H1 (cell line): Measurements from ENCODE around the gene SSU72. TPM values are rescaled to one million over a fixed set of nuclear protein-coding genes. Genes with fewer than 3 reads are reported as not detected.
A peak's percentile ranks its signal among the peaks of the same experiment; 100 is the strongest.

Experiments used
- CTCF ChIA-PET: fragments of 300-600 bp; sonication (Branson Sonifier 250); formaldehyde crosslinking; loops from one replicate; lab custom pipeline; 2021; ENCODE audit not compliant: partially characterized antibody; lab: Charles Lee
- POLR2A ChIA-PET: fragments of 300-600 bp; sonication (Branson Sonifier 250); formaldehyde crosslinking; loops from one replicate; lab custom pipeline; 2021; ENCODE audit warnings: inconsistent platforms; ENCODE audit not compliant: partially characterized antibody; lab: Charles Lee
- DNase-seq, 2 experiments: peaks; one replicate each; pipeline versions ENCODE4 v3.0.0 to v3.0.0-alpha.2; 2010 to 2022; ENCODE audit warnings: low spot score in 2 of 2, low read depth in 1 of 2, mixed read lengths in 1 of 2
- FAIRE-seq: peaks from 2 replicates; lab custom pipeline; 2011; peaks lifted over from hg19 to GRCh38; lab: Jason Lieb, UNC
- H2AFZ ChIP-seq: 2 replicates; pipeline ENCODE4 v1.8.1; 2012; ENCODE audit warnings: low read length, inconsistent platforms
- H2AK5ac ChIP-seq: 2 replicates; pipeline ENCODE4 v1.6.1; 2013; ENCODE audit warnings: low read depth, low read length
- H2BK120ac ChIP-seq: replicated peaks from 2 replicates; pipeline ENCODE3; 2013; ENCODE audit warnings: low read depth, low read length, inconsistent platforms
- H2BK12ac ChIP-seq: 2 replicates; pipeline ENCODE4 v1.6.1; 2013; ENCODE audit warnings: low read depth, low read length
- H2BK15ac ChIP-seq: 2 replicates; pipeline ENCODE4 v1.6.1; 2013; ENCODE audit warnings: low read length
- H2BK20ac ChIP-seq: 2 replicates; pipeline ENCODE4 v1.6.1; 2013; ENCODE audit warnings: low read length
- H2BK5ac ChIP-seq: 2 replicates; pipeline ENCODE4 v1.6.1; 2013; ENCODE audit warnings: low read depth, low read length
- H3K14ac ChIP-seq: 2 replicates; pipeline ENCODE4 v1.6.1; 2013; ENCODE audit warnings: inconsistent platforms; ENCODE audit not compliant: insufficient read length
- H3K18ac ChIP-seq: 2 replicates; pipeline ENCODE4 v1.6.1; 2013; ENCODE audit warnings: low read length; ENCODE audit errors: extremely low read depth
- H3K23ac ChIP-seq: 2 replicates; pipeline ENCODE4 v1.6.1; 2013; ENCODE audit warnings: inconsistent platforms; ENCODE audit not compliant: insufficient read length
- H3K23me2 ChIP-seq: 2 replicates; pipeline ENCODE4 v1.6.1; 2013; ENCODE audit warnings: low read depth, low read length
- H3K27ac ChIP-seq: 2 replicates; pipeline ENCODE4 v1.6.1; 2011; ENCODE audit warnings: low read depth, low read length, inconsistent platforms
- H3K27me3 ChIP-seq, 4 experiments: replicated peaks in 1 of 4; 1 replicate in 1 of 4; 2 replicates in 3 of 4; pipeline versions ENCODE4 v1.6.1 to v1.8.1; 2011 to 2013; ENCODE audit warnings: low read length in 3 of 4, mild to moderate bottlenecking in 3 of 4, inconsistent platforms in 2 of 4, mixed read lengths in 2 of 4, moderate library complexity in 1 of 4; ENCODE audit not compliant: control insufficient read depth in 3 of 4, insufficient read depth in 3 of 4; ENCODE audit errors: extremely low read depth in 1 of 4
- H3K36me3 ChIP-seq, 4 experiments: 2 replicates each; pipeline versions ENCODE4 v1.6.1 to v1.8.1; 2011 to 2013; ENCODE audit warnings: mild to moderate bottlenecking in 4 of 4, low read length in 3 of 4, moderate library complexity in 2 of 4, control low read depth in 1 of 4, inconsistent platforms in 1 of 4; ENCODE audit not compliant: insufficient read depth in 4 of 4, control insufficient read depth in 2 of 4
- H3K4ac ChIP-seq: replicated peaks from 2 replicates; pipeline ENCODE3; 2013; ENCODE audit warnings: low read length, low read depth, mixed read lengths, inconsistent platforms; ENCODE audit not compliant: insufficient read length
- H3K4me1 ChIP-seq, 4 experiments: replicated peaks in 1 of 4; 1 replicate in 1 of 4; 2 replicates in 3 of 4; pipeline versions ENCODE4 v1.6.1 to v1.8.1; 2011 to 2013; ENCODE audit warnings: low read length in 3 of 4, inconsistent platforms in 2 of 4, mixed read lengths in 1 of 4; ENCODE audit not compliant: insufficient read depth in 4 of 4, control insufficient read depth in 3 of 4
- H3K4me2 ChIP-seq, 2 experiments: 2 replicates each; pipeline versions ENCODE4 v1.6.1 to v1.8.1; 2011 to 2013; ENCODE audit warnings: low read depth in 2 of 2, low read length in 2 of 2, control low read depth in 1 of 2, inconsistent platforms in 1 of 2, mild to moderate bottlenecking in 1 of 2; ENCODE audit not compliant: insufficient read depth in 1 of 2
- H3K4me3 ChIP-seq, 4 experiments: fragments of 200-600, 300-600 bp in 1 of 4; sonication (generic), shearing (Covaris generic), sonication (Bioruptor Twin) in 1 of 4; 2 replicates each; pipeline versions ENCODE4 v1.5.1 to v1.8.1; 2011 to 2016; ENCODE audit warnings: low read length in 4 of 4, low read depth in 3 of 4, control low read depth in 2 of 4, inconsistent platforms in 2 of 4, mild to moderate bottlenecking in 2 of 4, mixed read lengths in 1 of 4, moderate library complexity in 1 of 4; ENCODE audit not compliant: insufficient read depth in 2 of 4; ENCODE audit errors: extremely low read depth in 1 of 4
- H3K56ac ChIP-seq: replicated peaks from 2 replicates; pipeline ENCODE3; 2013; ENCODE audit warnings: low read depth, mild to moderate bottlenecking, mixed read lengths, low read length, inconsistent platforms; ENCODE audit not compliant: insufficient read length
- H3K79me1 ChIP-seq: 2 replicates; pipeline ENCODE4 v1.6.1; 2013; ENCODE audit warnings: low read depth, low read length, control low read depth
- H3K79me2 ChIP-seq, 2 experiments: 2 replicates each; pipeline versions ENCODE4 v1.6.1 to v1.8.1; 2012 to 2013; ENCODE audit warnings: low read length in 2 of 2, mild to moderate bottlenecking in 2 of 2, inconsistent platforms in 1 of 2; ENCODE audit not compliant: insufficient read depth in 2 of 2, control insufficient read depth in 1 of 2
- H3K9ac ChIP-seq, 4 experiments: replicated peaks in 1 of 4; 1 replicate in 1 of 4; 2 replicates in 3 of 4; pipeline versions ENCODE4 v1.6.1 to v1.8.1; 2011 to 2013; ENCODE audit warnings: low read depth in 3 of 4, low read length in 3 of 4, control low read depth in 2 of 4, mild to moderate bottlenecking in 2 of 4, moderate library complexity in 2 of 4, inconsistent platforms in 1 of 4; ENCODE audit errors: extremely low read depth in 1 of 4
- H3K9me3 ChIP-seq, 2 experiments: 2 replicates each; pipeline versions ENCODE4 v1.6.1 to v1.8.1; 2012 to 2013; ENCODE audit warnings: mild to moderate bottlenecking in 2 of 2, moderate library complexity in 2 of 2, control low read depth in 1 of 2, inconsistent platforms in 1 of 2, low read depth in 1 of 2, low read length in 1 of 2, mixed read lengths in 1 of 2; ENCODE audit not compliant: insufficient read depth in 2 of 2
- H4K20me1 ChIP-seq, 2 experiments: replicated peaks in 1 of 2; 2 replicates each; pipeline versions ENCODE3 to v1.8.1; 2011 to 2013; ENCODE audit warnings: inconsistent platforms in 2 of 2, low read length in 2 of 2, mild to moderate bottlenecking in 1 of 2; ENCODE audit not compliant: insufficient read depth in 2 of 2, control insufficient read depth in 1 of 2
- H4K5ac ChIP-seq: 2 replicates; pipeline ENCODE4 v1.6.1; 2013; ENCODE audit warnings: low read length, low read depth, mixed read lengths, inconsistent platforms; ENCODE audit not compliant: insufficient read length
- H4K8ac ChIP-seq: 2 replicates; pipeline ENCODE4 v1.8.0; 2013; ENCODE audit warnings: mild to moderate bottlenecking, moderate library complexity, low read length, inconsistent platforms; ENCODE audit not compliant: insufficient read depth; ENCODE audit errors: extremely low read depth
- H4K91ac ChIP-seq: replicated peaks from 2 replicates; pipeline ENCODE3; 2013; ENCODE audit warnings: low read length, mixed read lengths, inconsistent platforms; ENCODE audit not compliant: insufficient read length
- BRCA1 ChIP-seq: IDR thresholded peaks from 2 replicates; pipeline ENCODE4 v1.6.1; 2012; ENCODE audit warnings: low read depth, low read length, improper control_type of control experiment
- NANOG ChIP-seq: IDR thresholded peaks from 2 replicates; pipeline ENCODE4 v1.6.1; 2011; ENCODE audit warnings: low read length, low read depth, mild to moderate bottlenecking, inconsistent platforms; ENCODE audit not compliant: insufficient read depth, poor library complexity, severe bottlenecking
- POLR2AphosphoS5 ChIP-seq: IDR thresholded peaks from 2 replicates; pipeline ENCODE4 v1.6.1; 2011; ENCODE audit warnings: low read depth, low read length
- SUZ12 ChIP-seq: fragments of 200-600 bp; sonication (generic); IDR thresholded peaks from 2 replicates; pipeline ENCODE4 v1.6.1; 2012; ENCODE audit warnings: mild to moderate bottlenecking, inconsistent platforms, low read length, moderate library complexity, mixed read lengths
- WGBS, 2 experiments: shearing (Covaris generic) in 1 of 2; methylation state at CpG; one replicate each; pipeline versions ENCODE4 v1.1.6 to v1.1.7; 2013 to 2015; ENCODE audit warnings: low lambda C conversion rate in 2 of 2, mixed read lengths in 2 of 2, inconsistent platforms in 1 of 2, low coverage in 1 of 2, missing lambda C conversion rate in 1 of 2; ENCODE audit not compliant: insufficient replicate concordance in 2 of 2, insufficient coverage in 1 of 2, insufficient read length in 1 of 2; ENCODE audit errors: extremely low coverage in 1 of 2, missing lambda C conversion rate in 1 of 2; 5-methylcytosine and 5-hydroxymethylcytosine counted together
- polyA plus RNA-seq, 7 experiments: library from polyadenylated mRNA; depleted of rRNA in 3 of 7; stranded (reverse) in 5 of 7; unstranded in 2 of 7; fragments of >200 nt in 5 of 7; fragments of 200-250 nt in 2 of 7; gene quantifications; 1 replicate in 5 of 7; 2 replicates in 1 of 7; 4 replicates in 1 of 7; pipeline versions ENCODE4 v1.2.1 to v1.2.3, GENCODE V29; 2011 to 2013; ENCODE audit warnings: missing spikeins in 2 of 7, mixed read lengths in 2 of 7
- total RNA-seq: library from RNA; stranded (reverse); fragmentation: NEBNext Ultra II Directional; extraction: Animal tissue kit (Norgen Biotek cat#: 25700); gene quantifications from 2 replicates; pipeline ENCODE4 v1.2.1, GENCODE V29; 2021

The SSU72 gene
- total and polyA plus RNA-seq, 2 of the 8 experiments (the other 6 are each of a cell fraction or from before 2014, with no cell fraction given), result 110 to 165 TPM

GRCh38 chr1:1538334-1538733, 36.3 kb downstream of the SSU72 start:
- 94% methylated on average over 22 of the region's 23 CpGs; no CpG with 5 or more reads in 1 of the 2 experiments for WGBS, 2 experiments
- Histone ChIP-seq H3K4me2 (peak overlapping the region in 1 of 2 experiments; percentile 80; a peak in 1 of 4 replicates), H4K5ac (no peak overlapping the region), H3K79me1 (peaks cover 7% of the 10 kb centered on the region), H2AFZ (no peak overlapping the region), H2BK120ac (no peak overlapping the region), H3K23ac (no peak overlapping the region), H3K23me2 (peaks cover 10% of the 10 kb centered on the region; the same call in 1 of the 2 replicates), H3K79me2 (peaks cover 0 to 5% of the 10 kb centered on the region in 2 experiments; a peak in 1 of 4 replicates), H3K4ac (no peak overlapping the region), H3K9me3 (no peaks in the 10 kb centered on the region), H3K36me3 (peaks cover 2 to 23% (median 10%) of the 10 kb centered on the region in 4 experiments; a peak in 4 of 8 replicates), H4K91ac (peak overlapping the region; percentile 73), H3K56ac (no peak overlapping the region), H2BK15ac (peak overlapping the region; percentile 34; the same call in 1 of the 2 replicates), H3K27me3 (no peaks in the 10 kb centered on the region), H3K14ac (no peak overlapping the region), H4K8ac (no peak overlapping the region), H4K20me1 (peaks cover 6 to 21% of the 10 kb centered on the region in 2 experiments), H2AK5ac (no peak overlapping the region), H3K4me3 (no peak overlapping the region), H2BK12ac (no peak overlapping the region), H2BK5ac (no peak overlapping the region)
- ChIA-PET POLR2A (interaction anchor here (0.8 to 2.2 kb wide), 5 partner anchors 9 to 152 kb away, joined by 3 to 9 read pairs (median 4); partner anchors contain the start of gene MIB2), CTCF (interaction anchor here (1.2 to 1.7 kb wide), 2 partner anchors 13 to 59 kb away, joined by 4 to 7 read pairs; no protein-coding TSS in a partner anchor)
- TF ChIP-seq NANOG (no peak), POLR2AphosphoS5 (no peak), BRCA1 (no peak), SUZ12 (no peak)
- TF ChIP-seq, all 59 proteins: peak for 0
- H2BK20ac ChIP-seq, result no peak overlapping the region
- H3K27ac ChIP-seq, result no peak overlapping the region
- H3K18ac ChIP-seq, result no peak overlapping the region
- peaks cover 0 to 9% (median 3%) of the 10 kb centered on the region in 4 experiments; a peak in 3 of 7 replicates for H3K4me1 ChIP-seq
- H3K9ac ChIP-seq, result no peak overlapping the region
- DNase-seq (no peak), FAIRE-seq (no peak)
